HL-60 (cell line): ENCODE results near the gene CDCA4.

ENCODE experiments used
- DNase-seq, 2 experiments: peaks; one replicate each; pipeline ENCODE4 v3.0.0-alpha.2; 2010 to 2020; ENCODE audit warnings: low read depth in 1 of 2, low spot score in 1 of 2
- H3K27ac ChIP-seq: fragments of 250-450 bp; sonication (Bioruptor Pico); replicated peaks from 2 replicates; pipeline ENCODE4 v1.5.1; 2020; ENCODE audit warnings: mild to moderate bottlenecking, moderate library complexity
- H3K27me3 ChIP-seq: fragments of 250-450 bp; sonication (Bioruptor Pico); 2 replicates; pipeline ENCODE4 v1.5.1; 2021; ENCODE audit warnings: mild to moderate bottlenecking, moderate library complexity; ENCODE audit not compliant: insufficient read depth, poor library complexity, severe bottlenecking
- H3K4me3 ChIP-seq: replicated peaks from 2 replicates; pipeline ENCODE4 v1.5.1; 2011; ENCODE audit warnings: mild to moderate bottlenecking, control low read depth, low read length; ENCODE audit not compliant: insufficient read depth
- GABPA ChIP-seq: IDR thresholded peaks from 2 replicates; pipeline ENCODE4 v1.6.1; 2012; ENCODE audit warnings: low read depth
- POLR2AphosphoS5 ChIP-seq: IDR thresholded peaks from 2 replicates; pipeline ENCODE4 v1.6.1; 2012; ENCODE audit warnings: low read depth
- SPI1 ChIP-seq: IDR thresholded peaks from 2 replicates; pipeline ENCODE4 v1.6.1; 2012; ENCODE audit warnings: low read depth, mild to moderate bottlenecking, borderline replicate concordance
- TF ChIP-seq, protein P1 (sequence below): IDR thresholded peaks from one replicate; pipeline ENCODE4 v1.5.1; 2011; ENCODE audit warnings: low read length, control low read depth, inconsistent platforms; ENCODE audit not compliant: insufficient read depth
- TF ChIP-seq, protein P2 (sequence below): IDR thresholded peaks from 2 replicates; pipeline ENCODE4 v1.6.1; 2012; ENCODE audit warnings: low read depth; ENCODE audit not compliant: insufficient replicate concordance

The CDCA4 gene

DNA sequence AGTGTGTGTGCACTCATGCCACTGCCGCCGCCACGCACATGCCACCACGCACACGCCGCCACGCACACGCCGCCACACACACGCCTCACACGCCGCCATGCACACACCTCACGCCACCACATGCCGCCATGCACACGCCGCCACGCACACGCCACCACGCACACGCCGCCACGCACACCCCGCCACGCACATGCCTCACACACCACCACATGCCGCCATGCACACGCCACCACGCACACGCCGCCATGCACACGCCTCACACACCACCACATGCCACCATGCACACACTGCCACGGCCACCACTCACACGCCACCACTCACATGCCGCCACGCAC lies 29.0 kb downstream of the CDCA4 start:
- TF ChIP-seq, protein P1, sequence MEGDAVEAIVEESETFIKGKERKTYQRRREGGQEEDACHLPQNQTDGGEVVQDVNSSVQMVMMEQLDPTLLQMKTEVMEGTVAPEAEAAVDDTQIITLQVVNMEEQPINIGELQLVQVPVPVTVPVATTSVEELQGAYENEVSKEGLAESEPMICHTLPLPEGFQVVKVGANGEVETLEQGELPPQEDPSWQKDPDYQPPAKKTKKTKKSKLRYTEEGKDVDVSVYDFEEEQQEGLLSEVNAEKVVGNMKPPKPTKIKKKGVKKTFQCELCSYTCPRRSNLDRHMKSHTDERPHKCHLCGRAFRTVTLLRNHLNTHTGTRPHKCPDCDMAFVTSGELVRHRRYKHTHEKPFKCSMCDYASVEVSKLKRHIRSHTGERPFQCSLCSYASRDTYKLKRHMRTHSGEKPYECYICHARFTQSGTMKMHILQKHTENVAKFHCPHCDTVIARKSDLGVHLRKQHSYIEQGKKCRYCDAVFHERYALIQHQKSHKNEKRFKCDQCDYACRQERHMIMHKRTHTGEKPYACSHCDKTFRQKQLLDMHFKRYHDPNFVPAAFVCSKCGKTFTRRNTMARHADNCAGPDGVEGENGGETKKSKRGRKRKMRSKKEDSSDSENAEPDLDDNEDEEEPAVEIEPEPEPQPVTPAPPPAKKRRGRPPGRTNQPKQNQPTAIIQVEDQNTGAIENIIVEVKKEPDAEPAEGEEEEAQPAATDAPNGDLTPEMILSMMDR: no peak
- no peak for DNase-seq
- H3K27me3 ChIP-seq: no peaks in the 10 kb centered on the region
- no peak overlapping the region for H3K27ac ChIP-seq
- H3K4me3 ChIP-seq: no peak overlapping the region

DNA sequence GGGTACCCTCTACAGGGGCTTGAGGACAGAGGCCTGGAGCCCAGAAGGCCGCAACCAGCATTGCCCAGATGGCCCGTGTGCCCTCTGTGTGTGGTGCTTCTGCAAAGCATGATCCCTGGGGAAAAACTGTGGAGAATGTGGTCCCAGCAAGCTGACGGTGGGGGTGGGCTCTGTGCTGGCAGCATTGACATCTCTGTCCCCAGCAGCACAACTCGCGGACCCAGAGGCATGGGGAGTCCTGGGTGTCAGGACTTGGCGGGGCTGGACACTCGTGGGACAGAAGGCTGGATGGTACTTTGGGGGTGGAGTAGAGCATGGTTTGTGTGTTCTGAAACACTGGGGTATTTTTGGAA lies 31.0 kb downstream of the CDCA4 start:
- Histone ChIP-seq H3K4me3 (no peak overlapping the region), H3K27me3 (no peaks in the 10 kb centered on the region), H3K27ac (no peak overlapping the region)
- DNase-seq: no peak
- TF ChIP-seq POLR2AphosphoS5 (no peak), GABPA (no peak), SPI1 (no peak)
- TF ChIP-seq, protein P1: no peak
- TF ChIP-seq, protein P2, sequence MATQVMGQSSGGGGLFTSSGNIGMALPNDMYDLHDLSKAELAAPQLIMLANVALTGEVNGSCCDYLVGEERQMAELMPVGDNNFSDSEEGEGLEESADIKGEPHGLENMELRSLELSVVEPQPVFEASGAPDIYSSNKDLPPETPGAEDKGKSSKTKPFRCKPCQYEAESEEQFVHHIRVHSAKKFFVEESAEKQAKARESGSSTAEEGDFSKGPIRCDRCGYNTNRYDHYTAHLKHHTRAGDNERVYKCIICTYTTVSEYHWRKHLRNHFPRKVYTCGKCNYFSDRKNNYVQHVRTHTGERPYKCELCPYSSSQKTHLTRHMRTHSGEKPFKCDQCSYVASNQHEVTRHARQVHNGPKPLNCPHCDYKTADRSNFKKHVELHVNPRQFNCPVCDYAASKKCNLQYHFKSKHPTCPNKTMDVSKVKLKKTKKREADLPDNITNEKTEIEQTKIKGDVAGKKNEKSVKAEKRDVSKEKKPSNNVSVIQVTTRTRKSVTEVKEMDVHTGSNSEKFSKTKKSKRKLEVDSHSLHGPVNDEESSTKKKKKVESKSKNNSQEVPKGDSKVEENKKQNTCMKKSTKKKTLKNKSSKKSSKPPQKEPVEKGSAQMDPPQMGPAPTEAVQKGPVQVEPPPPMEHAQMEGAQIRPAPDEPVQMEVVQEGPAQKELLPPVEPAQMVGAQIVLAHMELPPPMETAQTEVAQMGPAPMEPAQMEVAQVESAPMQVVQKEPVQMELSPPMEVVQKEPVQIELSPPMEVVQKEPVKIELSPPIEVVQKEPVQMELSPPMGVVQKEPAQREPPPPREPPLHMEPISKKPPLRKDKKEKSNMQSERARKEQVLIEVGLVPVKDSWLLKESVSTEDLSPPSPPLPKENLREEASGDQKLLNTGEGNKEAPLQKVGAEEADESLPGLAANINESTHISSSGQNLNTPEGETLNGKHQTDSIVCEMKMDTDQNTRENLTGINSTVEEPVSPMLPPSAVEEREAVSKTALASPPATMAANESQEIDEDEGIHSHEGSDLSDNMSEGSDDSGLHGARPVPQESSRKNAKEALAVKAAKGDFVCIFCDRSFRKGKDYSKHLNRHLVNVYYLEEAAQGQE: no peak

- Histone ChIP-seq H3K27ac (no peak overlapping the region), H3K27me3 (no peaks in the 10 kb centered on the region), H3K4me3 (no peak overlapping the region)
- DNase-seq: no peak
- TF ChIP-seq GABPA (no peak), POLR2AphosphoS5 (no peak), SPI1 (no peak)
- TF ChIP-seq, protein P1: no peak
- TF ChIP-seq, protein P2: no peak
These were observed 31.5 kb downstream of the CDCA4 start for GRCh38 chr14:104989236-104989950.

DNA sequence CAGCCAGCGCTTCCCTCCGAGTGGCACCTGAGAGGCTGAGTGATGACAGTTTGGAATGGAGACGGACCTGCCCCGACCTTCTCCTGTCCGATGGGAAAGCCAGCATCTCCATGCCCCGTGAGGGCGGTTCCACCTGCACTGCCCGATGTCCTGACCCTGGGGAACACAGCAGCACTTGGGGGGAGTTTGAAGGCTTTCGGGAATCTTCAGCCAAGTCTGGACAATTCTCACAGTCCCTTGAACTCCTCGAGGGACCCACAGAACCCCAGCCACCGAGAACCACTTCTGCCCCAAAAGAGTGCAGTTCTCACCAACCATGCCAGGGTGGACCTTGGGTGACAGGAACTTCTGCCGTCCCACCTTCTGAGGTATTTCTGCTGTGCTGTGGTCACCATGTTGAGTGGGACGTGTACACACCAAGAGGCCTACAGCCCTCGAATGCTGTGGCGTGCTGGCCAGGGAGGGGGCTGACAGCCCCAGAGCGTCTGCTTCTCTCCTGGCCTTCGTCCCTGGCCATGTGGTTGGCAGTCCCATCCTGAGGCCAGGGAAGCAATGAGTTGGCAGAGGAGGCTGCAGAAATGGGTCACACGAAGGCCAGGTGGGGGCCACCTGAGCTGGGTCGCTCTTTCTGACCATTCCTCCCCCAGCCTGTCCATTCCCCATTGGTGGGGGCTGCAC lies 34.3 kb downstream of the CDCA4 start:
- H3K27me3 ChIP-seq: no peaks in the 10 kb centered on the region
- no peak overlapping the region for H3K27ac ChIP-seq
- H3K4me3 ChIP-seq: peak overlapping the region; percentile 82; the same call in 1 of the 2 replicates
- DNase-seq: no peak
- TF ChIP-seq POLR2AphosphoS5 (no peak), GABPA (no peak), SPI1 (no peak)
- TF ChIP-seq, protein P2: no peak
- TF ChIP-seq, protein P1: no peak
